H9 (cell line): Measurements from ENCODE around the gene CCDC70. TPM values are rescaled to one million over a fixed set of nuclear protein-coding genes. Genes with fewer than 3 reads are reported as not detected.
"Not testable (repeated sequence)": the region's sequence is repeated elsewhere in the genome, so short reads cannot be mapped to it uniquely, and the experiment has no call there.

ENCODE experiments used
- DNase-seq: peaks from one replicate; pipeline ENCODE4 v3.0.0-alpha.2; 2017
- H2AFZ ChIP-seq: one replicate; pipeline ENCODE4 v1.6.1; 2013; ENCODE audit warnings: mild to moderate bottlenecking, low read length, control low read depth, moderate library complexity
- H2AK5ac ChIP-seq: 2 replicates; pipeline ENCODE4 v1.6.1; 2013; ENCODE audit warnings: low read length, control low read depth, mixed read lengths; ENCODE audit not compliant: insufficient read length
- H2BK120ac ChIP-seq: one replicate; pipeline ENCODE4 v1.6.1; 2013; ENCODE audit warnings: low read depth, mild to moderate bottlenecking, low read length, control low read depth, inconsistent platforms; ENCODE audit not compliant: poor library complexity, severe bottlenecking
- H2BK12ac ChIP-seq: 2 replicates; pipeline ENCODE4 v1.6.1; 2013; ENCODE audit warnings: low read length, control low read depth, mixed read lengths, low read depth; ENCODE audit not compliant: insufficient read length
- H2BK15ac ChIP-seq: 2 replicates; pipeline ENCODE4 v1.6.1; 2013; ENCODE audit warnings: low read depth, low read length, control low read depth
- H2BK20ac ChIP-seq: one replicate; pipeline ENCODE4 v1.6.1; 2013; ENCODE audit warnings: low read depth, mild to moderate bottlenecking, low read length, control low read depth, inconsistent platforms; ENCODE audit not compliant: poor library complexity, severe bottlenecking
- H2BK5ac ChIP-seq: 2 replicates; pipeline ENCODE4 v1.6.1; 2013; ENCODE audit warnings: low read length, control low read depth, mixed read lengths; ENCODE audit not compliant: insufficient read length
- H3K14ac ChIP-seq: 2 replicates; pipeline ENCODE4 v1.6.1; 2013; ENCODE audit warnings: low read length, control low read depth; ENCODE audit not compliant: insufficient read depth
- H3K18ac ChIP-seq: 2 replicates; pipeline ENCODE4 v1.6.1; 2013; ENCODE audit warnings: low read depth, mild to moderate bottlenecking, mixed read lengths, low read length, control low read depth; ENCODE audit not compliant: insufficient read length
- H3K23ac ChIP-seq: 2 replicates; pipeline ENCODE4 v1.6.1; 2013; ENCODE audit warnings: low read length, control low read depth, mixed read lengths, low read depth; ENCODE audit not compliant: insufficient read length
- H3K23me2 ChIP-seq: 2 replicates; pipeline ENCODE4 v1.6.1; 2013; ENCODE audit warnings: low read depth, mild to moderate bottlenecking, mixed read lengths, low read length, control low read depth; ENCODE audit not compliant: insufficient read length, poor library complexity, severe bottlenecking
- H3K27ac ChIP-seq: 2 replicates; pipeline ENCODE4 v1.5.1; 2013; ENCODE audit warnings: low read length, control low read depth, mixed read lengths, low read depth; ENCODE audit not compliant: insufficient read length
- H3K27me3 ChIP-seq: 2 replicates; pipeline ENCODE4 v1.6.1; 2013; ENCODE audit warnings: low read length, control low read depth, inconsistent platforms; ENCODE audit not compliant: insufficient read depth
- H3K4ac ChIP-seq: 2 replicates; pipeline ENCODE4 v1.6.1; 2013; ENCODE audit warnings: low read depth, mild to moderate bottlenecking, control low read depth, inconsistent platforms, low read length, moderate library complexity
- H3K4me1 ChIP-seq: 2 replicates; pipeline ENCODE4 v1.6.1; 2013; ENCODE audit warnings: low read length, control low read depth, inconsistent platforms; ENCODE audit not compliant: insufficient read depth
- H3K4me2 ChIP-seq: 2 replicates; pipeline ENCODE4 v1.6.1; 2013; ENCODE audit warnings: low read length, control low read depth, mixed read lengths; ENCODE audit not compliant: insufficient read length, insufficient read depth
- H3K56ac ChIP-seq: 2 replicates; pipeline ENCODE4 v1.6.1; 2013; ENCODE audit warnings: low read depth, mild to moderate bottlenecking, mixed read lengths, low read length, control low read depth; ENCODE audit not compliant: insufficient read length
- H3K79me1 ChIP-seq: 2 replicates; pipeline ENCODE4 v1.6.1; 2013; ENCODE audit warnings: low read depth, mild to moderate bottlenecking, moderate library complexity, low read length, control low read depth, inconsistent platforms; ENCODE audit not compliant: insufficient read depth, poor library complexity, severe bottlenecking
- H3K79me2 ChIP-seq: 2 replicates; pipeline ENCODE4 v1.6.1; 2013; ENCODE audit warnings: low read length, control low read depth, inconsistent platforms; ENCODE audit not compliant: insufficient read depth
- H3K9ac ChIP-seq: 2 replicates; pipeline ENCODE4 v1.6.1; 2013; ENCODE audit warnings: low read length, control low read depth, mixed read lengths; ENCODE audit not compliant: insufficient read length; ENCODE audit errors: extremely low read depth
- H3K9me3 ChIP-seq: one replicate; pipeline ENCODE4 v1.6.1; 2013; ENCODE audit warnings: low read depth, low read length, inconsistent platforms; ENCODE audit not compliant: control insufficient read depth
- H3T11ph ChIP-seq: one replicate; pipeline ENCODE4 v1.6.1; 2013; ENCODE audit warnings: mild to moderate bottlenecking, low read length, control low read depth, inconsistent platforms
- H4K20me1 ChIP-seq: one replicate; pipeline ENCODE4 v1.6.1; 2013; ENCODE audit not compliant: control insufficient read depth, insufficient read length, insufficient read depth
- H4K5ac ChIP-seq: 2 replicates; pipeline ENCODE4 v1.6.1; 2013; ENCODE audit warnings: low read depth, mild to moderate bottlenecking, mixed read lengths, low read length, control low read depth; ENCODE audit not compliant: insufficient read length
- H4K8ac ChIP-seq: replicated peaks from 2 replicates; pipeline ENCODE4 v1.6.1; 2013; ENCODE audit warnings: low read length, control low read depth, mixed read lengths, low read depth; ENCODE audit not compliant: insufficient read length
- H4K91ac ChIP-seq: 2 replicates; pipeline ENCODE4 v1.6.1; 2013; ENCODE audit warnings: low read depth, mild to moderate bottlenecking, moderate library complexity, mixed read lengths, low read length, control low read depth; ENCODE audit not compliant: insufficient read length
- H3K27ac Mint-ChIP-seq, 3 experiments: 2 replicates in 2 of 3; 3 replicates in 1 of 3; pipeline ENCODE4 v1.8.0; 2020 to 2021; ENCODE audit warnings: mixed read lengths in 3 of 3, mild to moderate bottlenecking in 1 of 3, moderate library complexity in 1 of 3
- H3K27me3 Mint-ChIP-seq: 2 replicates; pipeline ENCODE4 v1.8.0; 2021; ENCODE audit warnings: low read depth, mild to moderate bottlenecking, moderate library complexity, mixed read lengths
- H3K36me3 Mint-ChIP-seq, 3 experiments: 2 replicates in 2 of 3; 3 replicates in 1 of 3; pipeline ENCODE4 v1.8.0; 2020 to 2021; ENCODE audit warnings: low read depth in 3 of 3, mixed read lengths in 3 of 3; ENCODE audit not compliant: insufficient read depth in 1 of 3
- H3K4me1 Mint-ChIP-seq, 2 experiments: 2 replicates each; pipeline ENCODE4 v1.8.0; 2020; ENCODE audit warnings: mixed read lengths in 2 of 2
- H3K4me3 Mint-ChIP-seq, 2 experiments: 2 replicates in 1 of 2; 3 replicates in 1 of 2; pipeline ENCODE4 v1.8.0; 2020 to 2021; ENCODE audit warnings: mild to moderate bottlenecking in 2 of 2, mixed read lengths in 2 of 2, moderate library complexity in 1 of 2
- H3K9me3 Mint-ChIP-seq, 2 experiments: 2 replicates in 1 of 2; 3 replicates in 1 of 2; pipeline ENCODE4 v1.8.0; 2020; ENCODE audit warnings: mild to moderate bottlenecking in 2 of 2, mixed read lengths in 2 of 2, moderate library complexity in 1 of 2
- CTCF ChIP-seq: fragments of 200-600 bp; sonication (generic); conservative IDR thresholded peaks from 3 replicates; pipeline ENCODE4 v1.8.0; 2021; ENCODE audit warnings: antibody characterized with exemption, mild to moderate bottlenecking
- WGBS: extraction: QIAGEN DNeasy Blood & Tissue Kit; methylation state at CpG from one replicate; pipeline ENCODE4 v1.1.7; 2013; ENCODE audit warnings: missing lambda C conversion rate, low lambda C conversion rate, mixed read lengths; ENCODE audit not compliant: insufficient read length; ENCODE audit errors: extremely low coverage; 5-methylcytosine and 5-hydroxymethylcytosine counted together
- total RNA-seq: library from RNA; stranded (reverse); gene quantifications from 2 replicates; pipeline ENCODE4 v1.2.1, GENCODE V29; 2021

Gene CCDC70
- total RNA-seq, 1 experiment from 2014 or later = not detected

- H3K27ac Mint-ChIP-seq = no peak overlapping the region
- no peaks in the 10 kb centered on the region for H3K9me3 ChIP-seq
Measured at GRCh38 chr13:51823863-51824262, 37.9 kb upstream of the CCDC70 start.

GRCh38 chr13:51824712-51825111, 37.1 kb upstream of the CCDC70 start:
- H3K27ac ChIP-seq, H3K23me2 ChIP-seq, H3K4me2 ChIP-seq, H2AFZ ChIP-seq, H3K14ac ChIP-seq, H3T11ph ChIP-seq, H3K4me1 ChIP-seq, H3K18ac ChIP-seq, H3K27ac Mint-ChIP-seq, H2BK5ac ChIP-seq, H3K9ac ChIP-seq, H2BK20ac ChIP-seq, H2BK120ac ChIP-seq, H4K5ac ChIP-seq, H4K8ac ChIP-seq, H2AK5ac ChIP-seq, H3K79me1 ChIP-seq, H4K20me1 ChIP-seq, DNase-seq, H3K79me2 ChIP-seq, H3K4me3 Mint-ChIP-seq, H3K27me3 ChIP-seq, H3K36me3 Mint-ChIP-seq, H3K56ac ChIP-seq, H4K91ac ChIP-seq, H3K9me3 ChIP-seq, H3K23ac ChIP-seq, H2BK12ac ChIP-seq, H3K4ac ChIP-seq, H2BK15ac ChIP-seq, H3K9me3 Mint-ChIP-seq, H3K27me3 Mint-ChIP-seq: not testable (repeated sequence)
- H3K4me1 Mint-ChIP-seq = peaks cover 9 to 13% of the 10 kb centered on the region in 2 experiments
- no CpG with 5 or more reads among the region's 11 CpGs for WGBS

More at GRCh38 chr13:51823863-51824262, 37.9 kb upstream of the CCDC70 start:
- no peak overlapping the region for H3K4me2 ChIP-seq
- H2BK12ac ChIP-seq = no peak overlapping the region
- no peaks in the 10 kb centered on the region for H3K79me1 ChIP-seq
- H4K5ac ChIP-seq = no peak overlapping the region
- no peak for DNase-seq
- peaks cover 2% of the 10 kb centered on the region for H3K27me3 Mint-ChIP-seq
- no peaks in the 10 kb centered on the region for H3K9me3 Mint-ChIP-seq
- H2BK120ac ChIP-seq = no peak overlapping the region
- no peak overlapping the region for H3K56ac ChIP-seq
- H2BK20ac ChIP-seq = no peak overlapping the region
- no peak overlapping the region for H3T11ph ChIP-seq
- no peak overlapping the region for H3K14ac ChIP-seq
- WGBS = no CpG with 5 or more reads among the region's 2 CpGs
- no peak overlapping the region for H3K9ac ChIP-seq
- no peaks in the 10 kb centered on the region for H3K79me2 ChIP-seq
- no peaks in the 10 kb centered on the region; the same call in 1 of the 2 replicates for H3K4me1 ChIP-seq
- H3K18ac ChIP-seq = no peak overlapping the region
- H2BK5ac ChIP-seq = no peak overlapping the region
- H4K8ac ChIP-seq = no peak overlapping the region
- H4K20me1 ChIP-seq = no peaks in the 10 kb centered on the region
- H3K4me3 Mint-ChIP-seq = no peak overlapping the region
- no peak overlapping the region for H3K4ac ChIP-seq
- TF ChIP-seq CTCF = no peak
- H3K4me1 Mint-ChIP-seq = peaks cover 17 to 21% of the 10 kb centered on the region in 2 experiments
- no peak overlapping the region for H2AFZ ChIP-seq
- peaks cover 3% of the 10 kb centered on the region for H3K23me2 ChIP-seq
- H4K91ac ChIP-seq = no peak overlapping the region
- no peaks in the 10 kb centered on the region for H3K36me3 Mint-ChIP-seq
- no peak overlapping the region for H2AK5ac ChIP-seq
- H3K23ac ChIP-seq = no peak overlapping the region
- H3K27me3 ChIP-seq = peaks cover 2% of the 10 kb centered on the region; the same call in 1 of the 2 replicates
- H3K27ac ChIP-seq = no peak overlapping the region
- H2BK15ac ChIP-seq = no peak overlapping the region
